ENCODE measurements around the gene ILK. TPM values are rescaled to one million over a fixed set of nuclear protein-coding genes. Genes with fewer than 3 reads are reported as not detected.

Gene ILK
- total and polyA plus RNA-seq, 9 donors = 79.8 to 337 (median 140) TPM

DNA sequence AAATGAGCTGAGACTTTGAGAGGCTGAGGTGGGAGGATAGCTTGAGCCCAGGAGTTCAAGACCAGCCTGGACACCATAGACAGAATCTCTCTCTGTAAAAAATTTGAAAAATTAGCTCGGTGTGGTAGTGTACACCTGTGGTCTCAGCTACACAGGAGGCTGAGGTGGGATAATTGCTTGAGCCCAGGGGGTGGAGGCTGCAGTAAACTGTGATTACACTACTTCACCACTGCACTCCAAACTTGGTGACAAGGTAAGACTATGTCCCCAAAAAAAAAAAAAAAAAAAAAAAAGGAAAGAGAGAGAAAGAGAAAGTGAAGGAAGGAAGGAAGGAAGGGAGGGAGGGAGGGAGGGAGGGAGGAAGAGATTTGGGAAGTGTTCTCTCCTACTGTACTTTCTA lies 25.4 kb upstream of the ILK start:
- H3K4me3 ChIP-seq = no peak overlapping the region
- peaks cover 6% of the 10 kb centered on the region for H3K4me1 ChIP-seq (ENCODE audit: insufficient read depth)
- no peak for DNase-seq
- TF ChIP-seq POLR2A (IDR thresholded peaks at IDR 0.05) = no peak
- TF ChIP-seq EP300 (IDR thresholded peaks at IDR 0.05) = no peak
- TF ChIP-seq, protein P1, sequence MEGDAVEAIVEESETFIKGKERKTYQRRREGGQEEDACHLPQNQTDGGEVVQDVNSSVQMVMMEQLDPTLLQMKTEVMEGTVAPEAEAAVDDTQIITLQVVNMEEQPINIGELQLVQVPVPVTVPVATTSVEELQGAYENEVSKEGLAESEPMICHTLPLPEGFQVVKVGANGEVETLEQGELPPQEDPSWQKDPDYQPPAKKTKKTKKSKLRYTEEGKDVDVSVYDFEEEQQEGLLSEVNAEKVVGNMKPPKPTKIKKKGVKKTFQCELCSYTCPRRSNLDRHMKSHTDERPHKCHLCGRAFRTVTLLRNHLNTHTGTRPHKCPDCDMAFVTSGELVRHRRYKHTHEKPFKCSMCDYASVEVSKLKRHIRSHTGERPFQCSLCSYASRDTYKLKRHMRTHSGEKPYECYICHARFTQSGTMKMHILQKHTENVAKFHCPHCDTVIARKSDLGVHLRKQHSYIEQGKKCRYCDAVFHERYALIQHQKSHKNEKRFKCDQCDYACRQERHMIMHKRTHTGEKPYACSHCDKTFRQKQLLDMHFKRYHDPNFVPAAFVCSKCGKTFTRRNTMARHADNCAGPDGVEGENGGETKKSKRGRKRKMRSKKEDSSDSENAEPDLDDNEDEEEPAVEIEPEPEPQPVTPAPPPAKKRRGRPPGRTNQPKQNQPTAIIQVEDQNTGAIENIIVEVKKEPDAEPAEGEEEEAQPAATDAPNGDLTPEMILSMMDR (IDR thresholded peaks at IDR 0.05) = no peak
- no peaks in the 10 kb centered on the region for H3K36me3 ChIP-seq
- WGBS, 3 donors = 94 to 100% (median 98%) methylated on average over 1 of the region's 1 CpG
- intact Hi-C loops (cut with DNase I) = no loop called here
- H3K27me3 ChIP-seq = no peaks in the 10 kb centered on the region
- no peaks in the 10 kb centered on the region for H3K9me3 ChIP-seq
- H3K27ac ChIP-seq = no peak overlapping the region

DNA sequence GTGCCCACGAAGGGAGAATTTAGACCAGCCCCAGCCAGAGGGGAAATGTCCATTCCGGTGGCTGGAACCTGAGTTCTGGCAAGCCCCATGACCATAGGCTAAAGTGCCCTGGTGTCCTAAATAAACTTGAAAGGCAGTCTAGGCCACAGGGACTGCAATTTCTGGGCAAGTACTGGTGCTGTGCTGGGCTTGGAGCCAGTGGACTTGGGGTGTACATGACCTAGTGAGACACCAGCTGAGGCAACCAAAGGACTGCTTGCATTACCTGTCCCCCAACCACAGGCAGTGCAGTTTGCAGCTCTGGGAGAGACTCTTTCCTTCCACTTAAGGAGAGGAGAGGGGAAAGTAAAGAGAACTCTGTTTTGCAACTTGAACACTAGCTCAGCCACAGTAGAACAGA lies 23.9 kb upstream of the ILK start:
- DNase-seq = no peak
- peaks cover 6% of the 10 kb centered on the region for H3K4me1 ChIP-seq (ENCODE audit: insufficient read depth)
- no peaks in the 10 kb centered on the region for H3K27me3 ChIP-seq
- intact Hi-C loops (cut with DNase I) = no loop called here
- no peak overlapping the region for H3K27ac ChIP-seq
- H3K36me3 ChIP-seq = no peaks in the 10 kb centered on the region
- no peak overlapping the region for H3K4me3 ChIP-seq
- no peaks in the 10 kb centered on the region for H3K9me3 ChIP-seq
- TF ChIP-seq EP300 (IDR thresholded peaks at IDR 0.05) = no peak
- no peak for TF ChIP-seq POLR2A (IDR thresholded peaks at IDR 0.05)
- TF ChIP-seq, protein P1 (IDR thresholded peaks at IDR 0.05) = no peak
- WGBS, 3 donors = 81 to 92% (median 81%) methylated on average over 2 of the region's 2 CpGs

DNA sequence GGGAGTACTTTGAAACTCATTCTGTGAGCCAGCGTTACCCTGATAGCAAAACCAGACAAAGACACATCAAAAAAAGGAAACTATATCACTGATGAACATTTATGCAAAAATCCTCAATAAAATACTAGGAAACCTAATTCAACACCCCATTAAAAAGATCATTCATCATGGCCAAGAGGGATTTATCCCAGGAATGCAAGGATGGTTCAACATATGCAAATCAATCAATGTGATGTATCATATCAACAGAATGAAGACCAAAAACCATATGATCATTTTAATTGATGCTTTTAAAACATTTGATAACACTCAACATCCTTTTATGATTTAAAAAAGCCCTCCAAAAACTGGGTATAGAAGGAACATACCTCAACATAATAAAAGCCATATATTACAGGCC lies 20.0 kb upstream of the ILK start:
- Histone ChIP-seq H3K9me3 (no peaks in the 10 kb centered on the region), H3K4me1 (ENCODE audit: insufficient read depth) (no peaks in the 10 kb centered on the region), H3K36me3 (no peaks in the 10 kb centered on the region), H3K27me3 (no peaks in the 10 kb centered on the region), H3K4me3 (no peak overlapping the region), H3K27ac (no peak overlapping the region)
- intact Hi-C loops (cut with DNase I) = no loop called here
- WGBS, 3 donors = 95 to 98% (median 95%) methylated on average over 1 of the region's 1 CpG
- no peak for DNase-seq
- TF ChIP-seq EP300 (IDR thresholded peaks at IDR 0.05) (no peak), POLR2A (IDR thresholded peaks at IDR 0.05) (no peak)
- TF ChIP-seq, protein P1 (IDR thresholded peaks at IDR 0.05) = no peak

DNA sequence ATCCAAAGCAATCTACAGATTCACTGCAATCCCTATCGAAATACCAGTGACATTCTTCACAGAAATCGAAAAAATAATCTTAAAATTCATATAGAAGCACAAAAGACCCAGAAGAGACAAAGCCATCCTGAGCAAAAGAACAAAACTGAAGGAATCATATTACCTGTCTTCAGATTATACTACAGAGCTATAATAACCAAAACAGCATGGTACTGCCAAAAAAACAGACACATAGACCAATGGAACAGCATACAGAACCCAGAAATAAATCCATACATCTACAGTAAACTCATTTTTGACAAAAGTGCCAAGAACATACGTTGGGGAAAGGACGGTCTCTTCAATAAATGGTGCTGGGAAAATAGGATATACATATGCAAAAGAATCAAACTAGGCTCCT lies 19.0 kb upstream of the ILK start:
- no peak overlapping the region for H3K4me3 ChIP-seq
- WGBS, 3 donors = 90 to 94% (median 93%) methylated on average over 4 of the region's 4 CpGs
- no peaks in the 10 kb centered on the region for H3K9me3 ChIP-seq
- no peak overlapping the region for H3K27ac ChIP-seq
- H3K27me3 ChIP-seq = no peaks in the 10 kb centered on the region
- no peaks in the 10 kb centered on the region for H3K36me3 ChIP-seq
- no peak for TF ChIP-seq POLR2A (IDR thresholded peaks at IDR 0.05)
- TF ChIP-seq, protein P1 (IDR thresholded peaks at IDR 0.05) = no peak
- no peak for TF ChIP-seq EP300 (IDR thresholded peaks at IDR 0.05)
- no peaks in the 10 kb centered on the region for H3K4me1 ChIP-seq (ENCODE audit: insufficient read depth)
- DNase-seq = no peak
- intact Hi-C loops (cut with DNase I) = no loop called here
